ENCODE measurements around the gene NOBOX.
A peak's percentile ranks its signal among the peaks of the same experiment; 100 is the strongest.
"Not testable (repeated sequence)": the region's sequence is repeated elsewhere in the genome, so short reads cannot be mapped to it uniquely, and the experiment has no call there.

The NOBOX gene

GRCh38 chr7:144391823-144392255 is 11.7 kb downstream of the NOBOX start:
- no peak for DNase-seq (ENCODE audit: low read depth)

GRCh38 chr7:144391014-144391413 is 12.5 kb downstream of the NOBOX start:
- DNase-seq (ENCODE audit: low read depth): no peak

DNA sequence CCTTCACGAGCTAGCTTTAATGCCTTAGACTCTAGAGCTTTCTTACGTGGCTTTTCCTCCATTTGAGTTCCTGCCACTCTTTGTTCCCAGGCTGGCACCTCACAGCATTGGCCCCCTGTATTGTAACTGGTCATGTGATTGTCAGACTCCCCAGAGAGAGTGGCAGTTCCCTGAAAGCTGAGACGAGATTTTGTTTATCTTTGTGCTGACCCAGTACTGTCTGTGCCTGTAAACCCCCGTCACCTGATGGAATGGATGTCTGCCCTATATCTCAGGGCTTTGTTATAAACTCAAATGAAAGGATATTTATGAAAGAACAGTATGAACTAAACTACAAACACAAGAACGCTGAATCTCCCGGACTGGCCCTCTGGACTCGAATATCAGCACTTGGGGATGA is 13.0 kb downstream of the NOBOX start:
- no peak for DNase-seq (ENCODE audit: low read depth)

- DNase-seq (ENCODE audit: low read depth): no peak
Observed at GRCh38 chr7:144388950-144389349, 14.5 kb downstream of the NOBOX start.

- DNase-seq (ENCODE audit: low read depth): no peak
Observed at GRCh38 chr7:144386741-144387140, 16.8 kb downstream of the NOBOX start.

DNA sequence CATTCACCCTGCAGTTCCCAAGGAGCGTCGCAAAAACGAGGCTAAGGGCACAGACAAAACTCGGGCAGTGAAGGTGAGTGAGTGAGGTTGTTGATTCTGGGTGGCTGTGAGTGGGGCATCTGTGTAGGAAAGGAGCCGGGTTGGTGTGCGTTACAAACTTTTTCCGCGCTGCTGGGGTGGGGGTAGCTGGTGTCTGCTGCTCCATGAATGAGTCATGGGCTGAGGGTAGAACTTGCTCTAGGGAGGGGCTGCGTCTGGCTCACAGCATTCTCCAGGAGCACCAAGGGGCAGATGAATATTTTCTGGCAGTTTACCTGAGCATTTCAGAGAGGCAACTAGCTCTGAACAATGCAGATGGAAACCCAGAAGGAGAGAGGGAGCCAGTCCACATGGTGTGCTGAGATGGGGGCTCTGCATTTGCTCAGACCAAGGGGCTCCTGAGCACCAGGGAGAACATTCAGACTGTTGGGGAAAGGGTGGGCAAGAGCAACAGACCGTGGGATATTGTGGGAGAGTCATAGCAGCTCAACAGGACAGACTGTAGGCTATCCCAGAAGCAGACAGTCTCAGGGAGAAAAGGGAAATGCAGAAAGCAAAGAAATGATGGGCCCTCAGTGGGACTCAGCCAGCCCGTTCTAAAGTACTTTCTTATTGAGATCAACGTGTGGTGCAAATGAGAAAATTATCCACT is 18.8 kb downstream of the NOBOX start:
- peak; percentile 44 for DNase-seq (ENCODE audit: low read depth)

DNA sequence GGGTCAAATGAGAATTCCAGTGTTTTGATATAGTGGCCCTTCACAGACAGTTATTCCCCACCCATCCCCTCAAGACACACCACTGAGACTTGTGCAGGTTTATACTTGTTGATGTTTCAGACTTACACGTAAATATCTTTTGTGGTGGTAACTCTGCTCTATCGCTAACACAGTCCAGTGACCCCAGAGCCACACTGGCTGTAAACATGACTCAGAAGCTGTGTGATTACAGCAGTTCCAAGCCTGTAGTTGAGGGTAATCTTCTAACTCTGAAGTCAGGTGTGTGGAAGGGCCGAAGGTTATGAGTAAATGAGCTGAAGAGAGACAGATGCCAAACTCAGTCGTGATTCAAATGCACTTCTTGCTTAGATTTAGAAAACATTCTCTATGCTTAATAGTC is 19.4 kb downstream of the NOBOX start:
- DNase-seq (ENCODE audit: low read depth): no peak

GRCh38 chr7:144379776-144380384 is 23.6 kb downstream of the NOBOX start:
- no peak for DNase-seq (ENCODE audit: low read depth)

- DNase-seq (ENCODE audit: low read depth): no peak
Observed at GRCh38 chr7:144378651-144379050, 24.8 kb downstream of the NOBOX start.

DNA sequence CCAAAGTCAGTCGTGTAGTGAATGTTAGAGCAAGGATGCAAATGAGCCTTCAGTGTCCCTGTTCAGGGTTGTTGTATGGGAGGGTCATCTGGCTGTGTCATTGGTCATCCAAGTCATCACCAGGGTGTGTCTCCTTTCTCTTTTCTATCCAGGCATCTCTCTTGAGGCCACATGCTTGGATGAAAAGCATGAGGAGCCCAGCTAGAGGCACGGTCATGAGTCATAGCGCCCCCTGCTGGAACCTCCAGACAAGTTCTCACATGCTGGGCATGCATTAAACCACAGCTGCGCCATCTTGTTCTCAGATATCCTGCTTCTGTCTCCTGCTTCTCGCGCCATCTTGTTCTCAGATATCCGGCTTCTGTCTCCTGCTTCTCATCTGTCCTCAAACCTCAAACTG is 34.3 kb downstream of the NOBOX start:
- DNase-seq (ENCODE audit: low read depth): not testable (repeated sequence)

- not testable (repeated sequence) for DNase-seq (ENCODE audit: low read depth)
Observed at GRCh38 chr7:144367250-144367649, 36.2 kb downstream of the NOBOX start.

DNA sequence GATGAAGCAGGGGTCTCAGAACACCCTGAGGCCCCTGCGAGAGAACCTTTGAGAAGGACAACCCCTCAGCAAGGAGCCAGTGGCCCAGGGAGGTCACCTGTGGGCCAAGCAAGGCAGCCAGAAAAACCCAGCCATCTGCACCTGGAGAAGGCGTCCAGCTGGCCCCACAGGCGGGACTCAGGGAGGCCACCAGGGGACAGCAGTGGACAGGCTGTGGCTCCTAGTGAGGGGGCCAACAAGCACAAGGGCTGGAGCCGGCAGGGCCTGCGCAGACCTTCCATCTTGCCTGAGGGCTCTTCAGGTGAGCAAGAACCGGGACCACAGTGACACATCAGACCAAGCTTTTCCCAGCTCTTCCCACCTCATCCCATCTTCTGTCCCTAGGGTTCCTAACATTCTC is 38.0 kb downstream of the NOBOX start:
- DNase-seq (ENCODE audit: low read depth): not testable (repeated sequence)

GRCh38 chr7:144362061-144362460 is 41.4 kb downstream of the NOBOX start:
- DNase-seq (ENCODE audit: low read depth): not testable (repeated sequence)

DNA sequence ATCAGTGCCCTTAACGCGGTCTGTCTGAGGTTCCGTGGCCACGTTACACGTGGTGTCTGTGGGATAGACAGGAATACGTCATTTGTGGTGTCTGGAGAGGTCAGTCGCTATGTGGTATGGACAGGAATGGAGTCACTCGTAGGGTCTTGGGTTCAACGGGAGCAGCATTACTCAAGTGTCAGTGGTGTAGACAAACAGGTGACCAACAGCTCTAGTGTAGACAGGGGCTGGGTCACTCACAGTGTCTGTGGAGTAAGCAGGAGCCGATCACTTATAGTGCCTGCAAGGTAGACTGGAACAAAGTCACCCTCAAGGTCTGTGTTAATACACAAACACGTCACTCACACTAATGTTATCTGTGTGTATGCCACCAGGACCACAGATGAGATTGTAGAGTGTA is 46.6 kb downstream of the NOBOX start:
- DNase-seq (ENCODE audit: low read depth): not testable (repeated sequence)

GRCh38 chr7:144356185-144356584 is 47.3 kb downstream of the NOBOX start:
- not testable (repeated sequence) for DNase-seq (ENCODE audit: low read depth)

GRCh38 chr7:144355176-144355822 is 48.2 kb downstream of the NOBOX start, which contains the start of gene ARHGEF5:
Gene ARHGEF5, plus strand, starts transcription at chr7:144355402. Its CDS starts 7,268 bp downstream, at chr7:144362670.
- not testable (repeated sequence) for DNase-seq (ENCODE audit: low read depth)

DNA sequence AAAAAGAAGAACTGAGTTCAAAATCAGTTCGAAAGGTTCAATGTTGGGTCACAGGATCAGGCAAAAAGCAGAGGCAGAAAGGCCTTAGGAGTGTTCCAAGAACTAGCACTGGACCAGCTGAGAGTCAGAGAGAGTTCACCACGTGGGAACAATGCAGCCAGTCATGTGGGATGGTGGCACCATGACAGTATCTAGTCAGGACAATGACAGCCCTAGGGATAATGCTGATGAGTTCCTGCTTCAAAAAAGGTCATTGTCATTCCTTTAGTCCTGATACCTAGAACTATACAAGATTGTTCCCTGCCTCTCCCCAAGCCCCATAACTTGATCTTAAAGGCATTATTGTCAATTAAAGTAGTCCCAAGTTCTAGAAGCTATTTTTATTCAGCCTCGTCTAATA is 51.8 kb downstream of the NOBOX start:
- not testable (repeated sequence) for DNase-seq (ENCODE audit: low read depth)

GRCh38 chr7:144348625-144349024 is 54.9 kb downstream of the NOBOX start:
- not testable (repeated sequence) for DNase-seq (ENCODE audit: low read depth)
